Fibroblast of skin of scalp (primary cell): Measurements from ENCODE around the gene RTN4RL1.
A peak's percentile ranks its signal among the peaks of the same experiment; 100 is the strongest.

Experiments used
- DNase-seq: peaks from one replicate; pipeline ENCODE4 v3.0.0-alpha.2; 2013

RTN4RL1 gene

DNA sequence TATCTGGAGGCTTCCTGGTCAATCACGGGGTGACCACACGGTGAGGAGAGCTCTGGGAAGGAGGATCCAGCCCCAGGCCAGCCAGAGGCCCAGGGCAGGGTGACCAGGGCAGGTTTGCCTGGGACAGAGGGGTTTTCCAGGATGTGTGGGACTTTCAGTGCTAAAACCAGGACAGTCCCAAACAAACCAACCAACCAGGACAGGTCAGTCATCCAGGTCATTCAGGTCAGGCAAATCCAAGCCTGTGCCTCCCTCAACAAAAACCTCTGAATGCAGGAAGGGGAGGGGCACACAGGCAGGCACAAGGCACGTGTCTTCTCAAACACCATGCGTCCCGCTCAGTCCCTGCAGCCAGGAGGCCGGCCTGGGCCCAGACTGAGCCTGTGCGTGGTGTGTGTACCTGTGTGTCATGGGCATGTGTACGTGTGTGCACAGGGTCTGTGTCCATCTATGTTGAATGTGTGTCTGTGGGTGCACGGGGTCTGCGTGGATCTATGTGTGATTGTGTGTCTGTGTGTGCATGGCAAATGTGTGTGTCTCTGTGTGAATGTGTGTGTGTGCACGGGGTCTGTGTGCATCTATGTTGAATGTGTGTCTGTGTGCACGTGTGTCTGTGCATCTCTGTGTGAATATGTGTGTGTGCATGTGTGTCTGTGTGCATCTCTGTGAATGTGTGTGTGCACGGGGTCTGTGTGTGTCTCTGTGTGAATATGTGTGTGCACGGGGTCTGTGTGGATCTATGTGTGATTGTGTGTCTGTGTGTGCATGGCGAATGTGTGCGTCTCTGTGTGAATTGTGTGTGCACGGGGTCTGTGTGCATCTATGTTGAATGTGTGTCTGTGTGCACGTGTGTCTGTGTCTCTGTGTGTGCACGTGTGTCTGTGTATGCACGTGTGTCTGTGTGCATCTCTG is 78.9 kb downstream of the RTN4RL1 start:
- DNase-seq, result no peak

DNA sequence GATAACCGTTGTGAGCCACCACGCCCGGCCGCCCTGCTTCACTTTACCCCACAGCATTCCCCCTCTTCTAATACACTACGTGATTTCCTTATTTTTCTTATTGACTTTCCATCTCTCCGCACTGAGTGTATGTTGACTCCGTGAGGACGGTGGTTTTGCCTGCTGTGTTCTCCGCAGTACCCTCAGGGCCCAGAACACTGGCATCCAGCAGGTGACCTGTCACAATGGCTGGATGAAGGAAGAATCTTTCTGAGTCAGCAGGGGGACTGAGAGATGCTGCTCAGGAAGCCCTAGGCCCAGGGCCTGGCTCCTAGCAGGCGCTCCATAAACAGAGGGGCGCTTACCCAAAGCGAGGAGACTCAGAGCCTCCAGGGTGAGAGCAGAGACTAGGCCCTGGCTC is 79.5 kb downstream of the RTN4RL1 start:
- DNase-seq, result no peak

DNA sequence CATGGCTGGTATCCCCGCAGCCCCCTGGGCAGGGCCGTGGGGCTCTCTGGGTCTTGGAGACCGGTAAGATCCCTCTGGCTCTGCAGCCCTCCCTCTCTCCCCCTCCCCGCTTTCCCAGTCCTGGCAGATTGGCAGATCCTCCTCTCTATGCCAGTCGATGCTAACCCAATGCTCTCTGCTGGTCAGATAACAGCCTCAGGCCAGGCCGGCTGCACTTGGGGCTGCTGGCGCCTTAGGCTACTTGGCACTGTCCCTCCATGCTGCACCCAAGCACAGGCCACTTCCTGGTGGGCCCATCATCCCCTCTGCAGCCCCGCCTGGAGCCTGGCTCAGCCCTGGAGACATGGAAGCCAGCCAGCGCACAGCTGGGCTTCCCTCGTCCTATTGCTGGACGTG is 81.7 kb downstream of the RTN4RL1 start:
- no peak for DNase-seq

DNA sequence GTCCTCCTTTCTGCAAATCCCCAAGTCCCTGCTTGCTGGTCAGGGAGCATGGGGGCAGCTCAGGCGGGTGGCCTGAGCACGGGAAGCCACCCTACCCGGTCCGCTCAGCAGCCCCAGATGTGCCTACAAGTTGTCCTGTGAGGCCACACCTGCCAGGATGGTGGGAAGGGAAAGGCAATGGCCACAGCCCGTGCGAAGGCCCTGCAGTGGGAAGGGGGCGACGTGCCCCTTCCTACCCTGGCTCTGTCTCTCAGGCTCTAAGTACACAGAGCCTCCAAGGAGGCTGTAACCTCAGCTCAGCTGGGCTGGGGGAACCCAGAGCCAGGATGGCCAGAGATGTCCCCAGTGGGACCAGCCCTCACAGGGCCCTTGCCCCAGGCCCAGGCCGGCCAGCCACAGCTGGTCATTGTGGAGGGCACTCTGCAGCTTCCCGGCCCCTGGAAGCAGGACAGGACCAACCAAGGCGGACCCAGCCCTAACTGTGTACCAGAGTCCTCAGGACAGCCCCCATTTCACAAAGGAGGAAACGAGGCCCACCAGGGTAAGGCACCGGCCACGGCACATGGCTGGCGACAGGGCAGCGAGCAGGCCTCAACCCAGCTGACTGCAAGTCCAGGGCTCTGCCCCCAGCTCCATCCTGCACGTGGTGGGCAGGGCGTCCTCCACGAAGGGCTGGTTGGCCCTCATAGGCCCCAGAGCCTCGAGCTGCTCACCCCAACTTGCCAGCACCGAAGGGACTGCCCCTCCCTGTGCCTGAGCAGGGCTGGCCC is 82.3 kb downstream of the RTN4RL1 start:
- no peak for DNase-seq

DNA sequence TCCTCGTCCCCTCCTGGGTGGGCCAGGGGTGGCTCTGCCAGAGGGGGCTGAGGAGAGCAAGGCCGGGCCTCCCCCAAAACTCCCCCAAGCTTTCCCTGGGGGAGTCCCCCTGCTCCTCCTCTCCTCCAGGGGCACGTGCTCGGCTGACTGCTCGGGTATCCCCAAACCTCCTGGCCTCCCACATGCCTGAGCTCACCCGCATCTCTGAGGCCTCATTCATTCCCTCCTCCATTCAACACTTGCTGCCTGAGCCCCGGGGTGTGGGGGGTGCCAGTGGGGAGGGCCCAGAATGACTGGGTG is 83.1 kb downstream of the RTN4RL1 start:
- no peak for DNase-seq

DNA sequence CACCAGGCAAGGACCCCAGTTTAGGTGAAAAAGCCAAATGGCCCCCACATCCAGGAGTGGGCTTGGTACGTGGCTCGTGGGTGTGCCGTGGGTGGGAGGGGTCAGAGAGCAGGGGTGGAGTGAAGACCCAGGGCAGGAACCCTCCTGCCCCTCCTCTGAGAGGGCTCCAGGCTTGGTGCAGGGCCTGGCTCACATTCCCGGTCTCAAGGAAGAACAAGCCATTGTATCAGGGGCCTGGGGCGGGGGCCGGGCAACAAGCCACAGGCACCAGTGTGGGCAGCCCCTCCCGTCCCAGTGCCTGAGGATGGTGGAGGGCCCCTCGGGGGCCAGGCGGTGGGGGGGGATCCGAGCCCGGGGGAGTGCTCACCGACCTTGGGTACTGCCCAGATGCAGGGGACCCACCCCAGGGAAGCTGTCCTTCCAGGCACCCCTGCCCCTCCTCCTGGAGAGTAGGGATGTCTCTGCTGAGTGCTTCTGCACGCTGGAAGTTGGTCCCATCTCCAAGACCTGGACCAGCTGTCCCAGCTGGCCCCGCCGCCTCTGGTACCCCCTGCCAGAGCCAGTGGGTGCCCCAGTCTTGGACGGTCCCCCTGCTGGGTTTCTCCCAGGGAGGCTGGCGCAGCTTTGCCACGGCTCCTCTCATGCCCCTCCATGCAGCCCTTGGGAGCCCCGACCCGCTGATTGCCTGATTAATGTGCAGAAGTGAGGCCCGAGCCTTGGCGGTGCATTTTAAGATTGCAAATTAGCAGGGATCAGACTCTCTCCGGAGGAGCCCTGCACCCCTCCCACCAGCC is 83.7 kb downstream of the RTN4RL1 start:
- DNase-seq, result no peak

DNA sequence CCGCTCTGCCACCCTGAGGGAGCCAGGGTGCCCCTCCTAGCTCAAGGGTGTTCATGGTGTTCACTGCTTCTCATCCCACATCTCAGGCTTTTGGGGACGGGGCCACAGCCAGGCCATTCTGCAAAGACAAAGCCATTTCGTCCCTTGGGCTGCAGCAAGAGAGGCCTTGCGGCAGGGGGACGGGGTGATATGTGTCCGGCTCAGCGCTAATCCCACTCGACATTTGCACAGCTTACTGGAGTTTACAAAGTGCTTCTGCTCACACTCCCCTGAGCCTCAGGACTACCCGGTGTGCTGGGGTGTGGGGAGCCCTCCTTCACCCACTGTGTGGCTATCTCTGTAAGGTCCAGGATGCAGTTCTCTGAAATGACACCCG is 84.3 kb downstream of the RTN4RL1 start:
- DNase-seq, result no peak

DNA sequence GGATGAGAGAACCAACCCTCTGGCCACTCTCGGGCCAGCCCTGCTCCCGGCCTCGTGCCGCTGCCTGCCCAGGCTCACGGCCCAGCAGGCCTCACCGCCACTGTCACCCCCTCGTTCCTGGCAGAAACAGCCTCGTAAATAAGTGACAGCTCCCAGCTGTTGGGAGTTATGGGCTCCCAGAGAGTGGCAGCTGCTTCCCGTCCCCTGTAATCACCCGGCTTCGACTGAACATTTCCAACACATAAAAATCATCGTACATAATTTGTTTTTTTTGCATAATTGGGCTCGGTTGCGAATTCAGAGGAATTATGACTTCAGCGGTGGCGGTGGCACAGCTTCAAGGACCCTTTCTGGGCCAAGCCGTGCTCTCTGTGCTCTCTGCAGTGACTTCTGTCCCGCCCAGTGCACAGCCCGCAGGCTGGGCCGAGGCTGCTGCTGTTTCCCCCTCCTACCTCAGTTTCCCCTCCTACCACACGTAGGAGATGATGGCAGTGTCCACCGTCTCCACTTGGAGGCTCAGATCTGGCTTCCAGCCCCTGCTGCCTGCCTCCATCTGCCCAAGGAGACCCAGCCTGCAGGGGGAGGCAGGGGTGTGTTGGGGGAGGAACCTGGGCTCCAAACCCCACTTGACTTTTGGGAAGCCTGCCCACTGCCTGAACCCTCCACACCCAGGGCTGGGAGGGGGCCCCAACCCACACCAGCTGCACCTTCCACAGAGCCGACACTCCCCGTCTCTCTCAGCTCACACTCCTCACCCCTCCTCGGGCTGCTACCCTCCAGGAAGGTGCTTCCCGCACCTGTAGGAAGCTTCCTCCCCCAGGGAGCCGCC is 84.9 kb downstream of the RTN4RL1 start:
- no peak for DNase-seq

DNA sequence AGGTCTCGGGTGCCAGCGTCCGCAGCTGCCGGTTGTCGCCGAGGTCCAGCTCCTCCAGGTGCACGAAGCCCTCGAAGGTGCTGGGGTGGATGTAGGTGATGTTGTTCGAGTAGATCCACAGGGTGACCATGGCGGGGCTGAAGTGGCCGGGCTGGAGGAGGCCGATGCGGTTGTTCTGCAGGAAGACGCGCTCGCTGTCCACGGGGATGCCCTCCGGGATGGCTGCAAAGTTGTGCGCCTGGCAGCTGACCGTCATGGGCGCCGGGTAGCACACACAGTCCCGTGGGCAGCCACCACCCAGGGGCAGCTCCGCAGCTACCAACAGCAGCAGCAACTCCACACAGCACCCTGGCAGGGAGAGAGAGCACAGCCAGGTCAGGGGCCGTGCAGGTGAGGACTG is 87.7 kb downstream of the RTN4RL1 start:
- no peak for DNase-seq

DNA sequence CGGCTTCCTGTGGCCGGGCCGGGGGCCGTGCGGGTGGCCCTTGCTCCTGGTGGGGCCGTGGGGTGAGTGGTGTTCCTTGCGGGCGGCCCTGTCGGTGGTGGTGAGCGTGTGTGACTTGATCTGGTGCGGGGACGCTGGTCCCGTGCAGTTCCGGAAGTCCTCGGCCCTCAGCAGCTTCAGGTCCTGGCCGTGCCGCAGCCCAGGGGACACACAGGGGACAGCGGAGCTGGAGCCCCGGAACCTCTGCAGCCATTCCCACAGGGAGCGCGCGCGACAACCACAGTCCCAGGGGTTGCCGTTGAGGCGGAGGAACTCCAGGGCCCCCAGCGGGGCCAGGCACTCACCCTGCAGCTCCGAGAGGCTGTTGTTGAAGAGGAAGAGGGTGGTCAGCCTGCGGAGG is 88.4 kb downstream of the RTN4RL1 start:
- DNase-seq, result no peak

DNA sequence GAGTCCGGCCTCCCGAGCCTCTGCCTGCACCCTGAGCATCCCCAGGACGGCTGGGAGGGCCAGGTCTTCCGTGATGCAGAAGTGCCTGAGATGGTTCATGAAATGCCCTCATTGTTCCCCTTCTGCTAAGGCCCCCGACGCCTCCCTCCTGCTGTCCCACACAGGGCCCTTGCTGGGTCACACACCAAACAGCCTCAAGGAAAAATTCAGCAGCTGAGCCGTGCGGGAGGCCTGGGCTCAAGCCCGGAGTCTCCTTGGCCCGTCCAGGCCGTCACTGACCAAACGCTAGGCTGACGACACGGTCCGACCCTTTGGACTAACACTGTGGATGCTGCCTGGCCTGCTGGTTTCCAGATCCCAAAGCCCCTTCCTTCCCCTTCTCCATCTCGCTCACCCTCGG is 90.2 kb downstream of the RTN4RL1 start:
- no peak for DNase-seq

DNA sequence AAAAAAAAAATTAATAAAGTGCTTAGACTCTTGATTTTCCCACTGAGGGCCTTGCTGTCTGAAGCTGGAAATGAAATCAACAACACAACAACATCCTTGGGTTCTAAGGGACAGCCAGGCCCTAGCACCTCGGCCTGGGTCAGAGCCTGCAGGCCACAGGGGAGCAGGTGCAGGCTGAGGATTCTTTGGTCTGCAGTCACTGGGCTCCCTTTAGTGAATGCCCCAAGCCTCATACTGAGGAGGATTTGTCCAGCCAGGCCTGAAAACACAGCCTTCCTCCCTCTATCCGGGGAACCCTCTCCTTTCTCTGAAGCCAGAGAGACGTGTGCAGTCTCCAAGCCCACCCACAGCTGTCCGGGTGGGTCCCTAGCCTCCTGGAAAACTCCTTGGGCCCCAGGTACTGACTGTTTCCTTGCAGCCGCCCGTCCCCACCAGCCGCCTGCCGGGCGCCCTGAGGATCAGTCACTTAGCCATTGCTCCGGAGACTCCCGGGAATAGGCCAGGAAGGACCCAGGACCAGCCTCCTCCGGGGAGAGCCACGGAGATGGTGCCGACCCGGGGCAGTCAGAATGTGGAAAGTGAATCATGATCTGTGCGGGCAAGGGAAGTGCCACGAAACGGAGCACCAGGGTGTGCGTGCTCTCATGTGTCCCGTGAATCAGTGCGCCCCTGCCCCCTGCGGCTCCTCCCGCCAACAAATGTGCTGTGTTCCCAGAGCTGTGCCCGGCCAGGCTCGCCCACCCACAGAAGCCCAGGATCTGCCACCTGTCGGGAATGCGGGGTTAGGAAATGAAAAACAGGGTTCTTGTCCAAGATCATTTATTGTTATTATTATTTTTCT is 91.0 kb downstream of the RTN4RL1 start:
- DNase-seq, result no peak

DNA sequence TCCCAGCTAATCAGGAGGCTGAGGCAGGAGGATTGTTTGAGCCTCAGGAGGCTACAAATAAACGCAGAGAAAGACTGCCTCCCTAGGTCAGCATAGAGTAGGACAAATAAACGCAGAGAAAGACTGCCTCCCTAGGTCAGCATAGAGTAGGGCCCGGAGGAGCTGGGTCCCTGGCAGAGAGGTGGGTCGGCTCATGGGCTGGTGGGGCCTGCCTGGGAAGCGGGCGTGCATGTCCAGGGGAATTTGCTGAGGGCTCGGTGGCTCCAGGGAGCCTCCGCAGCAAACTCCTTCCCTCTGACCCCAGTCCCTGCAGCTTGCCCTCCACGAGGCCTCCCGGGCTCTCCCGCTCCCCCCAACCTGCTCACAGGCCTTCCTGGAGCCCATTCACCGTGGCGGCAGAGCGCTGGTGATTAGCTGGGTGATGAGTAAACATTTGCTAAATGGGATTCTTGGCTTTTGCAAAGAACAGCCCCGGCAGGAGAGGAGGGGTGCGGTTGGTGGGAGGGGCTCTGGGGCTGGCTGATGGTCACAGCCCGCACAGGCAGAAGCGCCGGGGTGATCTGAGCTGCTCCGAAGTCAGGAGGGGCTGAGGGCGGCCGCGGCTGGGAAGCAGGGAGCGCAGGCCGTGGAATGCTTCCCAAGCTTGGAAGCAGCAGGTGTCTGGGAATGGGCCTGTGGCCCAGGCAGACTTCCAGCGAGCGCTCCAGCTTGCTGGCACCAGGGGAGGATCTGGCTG is 93.1 kb downstream of the RTN4RL1 start:
- DNase-seq, result peak; percentile 21

DNA sequence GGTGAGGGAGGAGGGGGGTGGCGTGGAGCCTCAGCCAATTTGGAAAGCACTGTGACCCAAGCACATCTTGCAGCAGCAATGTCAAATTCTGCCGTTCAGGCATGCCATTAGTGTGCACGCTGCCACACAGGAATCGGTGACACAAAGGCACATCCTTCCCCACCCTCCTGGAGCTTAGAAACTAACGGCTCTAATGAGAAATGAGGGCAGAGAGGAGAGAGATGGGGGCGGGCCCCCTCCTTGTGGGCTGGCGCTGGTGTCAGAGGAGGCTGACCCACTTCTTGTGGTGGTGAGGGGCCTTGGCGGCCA is 94.8 kb downstream of the RTN4RL1 start:
- no peak for DNase-seq

DNA sequence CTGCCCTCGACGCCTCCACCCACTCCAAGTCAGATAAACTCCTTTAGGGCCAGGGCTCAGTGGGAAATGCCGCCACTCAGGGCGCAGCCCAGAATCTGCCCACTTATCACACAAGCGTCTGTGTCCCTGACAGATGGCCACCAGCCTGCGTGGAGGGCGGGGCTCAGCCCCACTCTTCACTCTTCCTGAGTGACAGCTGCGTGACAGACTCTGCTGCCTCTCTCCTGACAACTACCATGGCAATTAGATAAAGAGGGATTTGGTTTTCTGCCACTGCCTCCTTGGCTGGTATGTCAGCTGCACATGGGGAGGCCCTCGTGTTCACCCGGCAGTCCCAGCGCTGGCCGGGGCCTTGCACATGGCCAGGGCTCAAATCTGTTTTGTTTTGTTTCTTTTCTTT is 96.2 kb downstream of the RTN4RL1 start:
- no peak for DNase-seq

DNA sequence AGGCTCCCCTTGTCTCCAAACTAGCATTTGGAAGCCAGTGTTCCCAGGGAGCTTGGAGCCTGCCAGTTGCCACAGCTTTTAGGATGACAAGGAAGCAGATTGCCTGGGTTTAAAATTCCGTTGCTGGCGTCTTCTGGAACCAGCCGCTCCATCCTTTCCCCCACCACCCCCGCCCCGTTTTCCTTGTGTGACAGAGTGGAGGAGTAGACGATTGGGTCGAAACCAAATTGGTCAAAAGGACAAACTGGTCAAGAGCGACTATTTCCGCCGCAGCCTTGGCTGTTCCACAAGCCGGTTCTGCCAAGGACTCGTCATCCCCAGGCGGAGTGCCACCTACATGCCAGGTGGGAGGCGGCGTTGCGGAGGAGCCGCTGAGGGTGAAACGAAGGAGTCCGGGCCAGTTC is 104.2 kb downstream of the RTN4RL1 start:
- no peak for DNase-seq

DNA sequence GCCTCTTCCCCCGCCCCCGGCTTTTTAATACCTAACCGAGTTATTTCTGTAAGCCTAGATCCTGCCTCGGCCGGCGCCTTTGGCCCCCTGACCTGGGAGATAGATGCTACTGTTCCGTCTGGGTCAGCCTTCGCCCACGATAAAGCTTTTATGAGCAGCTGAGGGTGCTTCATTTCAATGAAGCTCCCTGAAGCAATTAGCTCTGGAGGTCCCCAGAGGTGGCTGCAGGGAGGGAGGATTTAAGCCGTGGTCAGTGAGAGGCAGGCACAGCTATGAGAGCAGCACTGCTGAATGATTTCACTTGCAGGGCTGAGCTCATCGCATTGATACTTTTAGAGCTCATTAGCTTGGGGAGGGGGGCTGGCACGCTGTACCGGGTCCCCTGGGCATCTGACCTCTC is 105.9 kb downstream of the RTN4RL1 start:
- DNase-seq, result no peak

DNA sequence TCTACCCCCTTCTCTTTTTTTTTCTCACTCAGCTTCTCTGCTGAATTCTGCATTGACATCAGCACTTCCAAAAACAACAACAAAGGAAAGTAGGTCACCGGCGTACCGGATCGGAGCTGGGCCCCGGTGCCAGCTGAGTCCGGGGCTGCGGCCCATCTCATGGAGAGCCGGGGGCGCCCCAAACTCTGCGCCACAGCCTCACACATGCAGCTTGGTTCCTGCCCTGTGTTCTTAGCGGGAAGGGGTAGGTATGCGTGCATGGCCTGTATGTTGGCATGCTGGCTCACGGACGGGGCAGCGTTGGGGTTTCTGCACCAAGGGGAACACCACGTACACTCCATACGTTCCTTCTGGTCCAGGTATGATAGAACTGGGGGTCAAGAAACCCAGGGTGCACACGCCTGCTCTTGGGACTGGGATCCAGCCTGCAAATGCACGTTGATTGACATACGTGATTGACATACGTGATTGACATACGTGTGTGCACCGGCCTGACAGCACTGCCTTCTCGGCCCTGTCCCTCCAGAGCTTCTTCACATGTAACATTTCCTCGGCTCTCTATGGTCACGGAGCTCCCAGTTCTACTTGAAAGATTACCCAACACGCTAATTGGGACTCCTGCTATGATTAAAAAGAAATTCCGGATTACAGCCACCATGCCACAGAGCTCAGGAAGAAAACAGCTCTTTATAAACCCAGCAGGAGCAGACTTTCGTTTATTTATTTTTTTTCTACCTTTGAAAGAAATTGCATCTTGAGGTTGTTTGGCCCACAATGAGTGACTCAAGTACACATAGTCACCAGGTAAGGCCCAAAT is 106.6 kb downstream of the RTN4RL1 start:
- no peak for DNase-seq

DNA sequence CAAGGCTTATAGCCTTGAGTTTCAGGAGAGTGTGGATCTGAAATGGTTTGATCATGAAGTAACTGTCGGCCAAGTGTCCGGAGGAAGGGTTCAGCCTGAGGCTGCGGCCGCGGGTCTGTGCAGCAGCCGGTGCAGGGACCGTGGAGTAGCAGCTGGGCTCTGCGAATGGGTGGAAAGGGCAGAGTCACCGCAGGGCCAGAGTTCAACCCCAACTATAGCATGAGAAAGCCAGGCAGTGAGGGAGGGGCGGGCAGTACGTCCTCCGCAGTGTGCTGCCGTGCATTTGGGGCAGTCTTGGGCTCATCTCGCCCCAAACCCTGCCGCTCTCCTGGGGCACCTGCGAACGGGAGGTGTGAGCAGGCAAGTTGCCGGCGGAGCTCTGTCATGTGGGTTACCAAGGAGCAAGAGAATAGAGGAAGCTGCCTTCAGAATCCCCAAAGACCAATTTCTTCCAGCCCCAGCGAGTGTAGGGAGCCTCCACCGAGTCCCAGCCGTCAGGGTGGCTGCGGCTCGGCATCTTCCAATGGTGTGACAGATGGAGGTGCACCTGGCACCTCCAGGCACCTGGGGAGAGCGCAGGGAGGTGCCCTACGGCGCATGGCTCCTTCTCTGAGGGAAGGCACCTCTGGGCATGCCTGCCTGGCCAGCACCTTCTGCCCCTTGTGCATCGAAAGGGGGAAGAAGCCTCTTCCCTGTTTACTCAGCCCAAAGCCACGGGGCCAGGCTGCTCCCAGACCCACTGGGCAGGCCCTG is 108.0 kb downstream of the RTN4RL1 start:
- no peak for DNase-seq
